ENCODE measurements around the gene SEMA3G.

SEMA3G gene

DNA sequence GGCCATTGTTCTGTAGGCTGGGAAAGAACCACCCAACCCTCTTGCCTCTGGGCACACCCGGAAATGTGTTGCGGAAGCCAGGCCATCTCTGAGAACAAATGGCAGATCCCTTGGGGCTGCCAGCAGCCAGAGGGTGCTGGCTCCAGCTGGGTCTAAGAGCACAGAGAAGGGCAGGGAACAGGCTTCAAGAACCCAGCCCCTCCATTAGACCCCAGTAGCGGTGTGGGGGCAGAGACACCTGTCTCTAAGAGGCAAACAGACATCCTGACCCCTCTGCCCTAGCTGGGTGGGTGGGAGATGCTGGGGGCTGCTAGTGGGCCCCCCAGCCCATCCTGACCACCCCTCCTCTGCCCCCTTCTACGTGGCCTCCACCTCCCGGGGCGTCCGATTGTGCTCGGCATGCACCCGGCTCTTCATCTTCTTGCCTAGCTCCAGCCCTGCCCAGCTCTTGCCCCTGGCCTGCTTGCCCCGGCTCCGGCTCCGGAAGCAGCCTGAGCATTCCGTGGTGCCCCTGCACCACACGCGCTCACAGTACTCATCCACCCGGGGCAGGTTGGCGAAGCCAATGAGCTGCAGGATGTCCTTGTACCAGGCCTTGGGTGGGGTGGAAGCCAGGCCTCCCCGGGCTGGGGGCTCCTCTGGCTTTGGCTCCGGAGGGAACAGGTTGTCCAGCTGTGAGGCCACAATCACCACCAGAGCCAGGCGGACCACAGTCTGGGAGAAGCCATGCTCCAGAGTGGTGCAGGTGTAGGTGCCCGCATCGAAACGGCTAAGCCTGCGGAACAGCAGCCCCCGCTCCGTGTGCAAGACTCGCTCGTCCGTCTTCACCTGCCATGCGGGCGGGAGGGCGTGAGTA is 9.4 kb downstream of the SEMA3G start:
- in situ Hi-C loops (cut with HindIII; ENCODE audit: low sequenced_read_pairs), result no loop called here
- DNase-seq (ENCODE audit: low read depth), result no peak
- no peak overlapping the region for H3K4me3 ChIP-seq (ENCODE audit: low read depth, low read length)
- TF ChIP-seq, protein P1, sequence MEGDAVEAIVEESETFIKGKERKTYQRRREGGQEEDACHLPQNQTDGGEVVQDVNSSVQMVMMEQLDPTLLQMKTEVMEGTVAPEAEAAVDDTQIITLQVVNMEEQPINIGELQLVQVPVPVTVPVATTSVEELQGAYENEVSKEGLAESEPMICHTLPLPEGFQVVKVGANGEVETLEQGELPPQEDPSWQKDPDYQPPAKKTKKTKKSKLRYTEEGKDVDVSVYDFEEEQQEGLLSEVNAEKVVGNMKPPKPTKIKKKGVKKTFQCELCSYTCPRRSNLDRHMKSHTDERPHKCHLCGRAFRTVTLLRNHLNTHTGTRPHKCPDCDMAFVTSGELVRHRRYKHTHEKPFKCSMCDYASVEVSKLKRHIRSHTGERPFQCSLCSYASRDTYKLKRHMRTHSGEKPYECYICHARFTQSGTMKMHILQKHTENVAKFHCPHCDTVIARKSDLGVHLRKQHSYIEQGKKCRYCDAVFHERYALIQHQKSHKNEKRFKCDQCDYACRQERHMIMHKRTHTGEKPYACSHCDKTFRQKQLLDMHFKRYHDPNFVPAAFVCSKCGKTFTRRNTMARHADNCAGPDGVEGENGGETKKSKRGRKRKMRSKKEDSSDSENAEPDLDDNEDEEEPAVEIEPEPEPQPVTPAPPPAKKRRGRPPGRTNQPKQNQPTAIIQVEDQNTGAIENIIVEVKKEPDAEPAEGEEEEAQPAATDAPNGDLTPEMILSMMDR (IDR thresholded peaks at IDR 0.05; ENCODE audit: low read depth, low read length, missing control alignments), result no peak

DNA sequence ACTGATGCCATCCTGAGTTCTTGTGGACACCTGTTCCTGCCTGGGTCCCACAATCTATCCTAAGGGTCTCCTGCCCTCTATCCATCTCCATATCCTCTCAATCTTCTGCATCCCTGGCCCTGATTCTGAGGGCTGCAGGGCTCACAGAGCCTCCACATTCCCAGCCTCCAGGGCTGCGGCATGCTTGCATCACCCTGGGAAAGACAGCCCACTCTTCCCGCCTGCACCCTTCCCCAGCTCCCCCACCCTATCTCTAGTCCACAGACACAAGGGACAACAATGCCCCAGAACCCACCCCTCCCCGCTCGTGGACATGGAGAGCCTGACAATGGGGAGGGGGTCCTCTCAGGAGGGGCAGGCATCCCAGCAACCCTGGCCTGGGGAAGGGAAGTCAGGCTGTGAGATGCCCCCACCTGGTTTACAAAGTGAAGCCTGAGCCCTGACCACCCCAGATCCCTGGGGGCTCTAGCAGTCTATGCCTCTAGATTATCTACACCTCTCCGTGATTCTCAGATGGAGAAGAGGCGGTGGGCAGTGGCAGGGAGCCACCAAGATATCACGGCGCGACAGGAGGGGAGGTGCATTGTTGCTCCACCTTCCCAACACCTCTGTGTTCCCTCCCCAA is 10.3 kb downstream of the SEMA3G start:
- TF ChIP-seq, protein P1 (IDR thresholded peaks at IDR 0.05; ENCODE audit: low read depth, low read length, missing control alignments), result no peak
- no peak for DNase-seq (ENCODE audit: low read depth)
- in situ Hi-C loops (cut with HindIII; ENCODE audit: low sequenced_read_pairs), result no loop called here
- no peak overlapping the region for H3K4me3 ChIP-seq (ENCODE audit: low read depth, low read length)

DNA sequence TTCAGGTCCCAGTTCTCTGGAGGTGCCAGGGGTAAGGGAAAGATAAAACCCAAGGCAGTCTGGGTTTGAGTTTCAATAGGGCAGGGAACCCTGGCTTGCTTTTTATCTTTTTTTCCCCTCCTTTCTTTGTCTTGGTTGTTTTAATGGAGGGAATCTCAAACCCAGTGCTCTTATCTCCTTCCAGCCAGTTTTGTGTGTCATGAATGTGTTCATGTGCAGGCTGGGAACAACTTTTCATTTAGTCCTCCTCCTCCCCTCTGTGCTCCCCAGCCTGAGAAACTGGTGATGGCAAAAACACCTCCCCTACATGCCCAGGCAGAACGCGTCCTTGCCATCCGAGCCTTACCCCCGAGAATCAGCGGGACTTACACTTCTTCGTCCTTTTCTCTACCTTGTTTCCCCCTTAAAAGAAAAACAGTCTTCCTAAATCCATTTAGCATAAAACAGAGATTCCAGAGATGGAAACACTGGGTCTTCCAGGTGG is 10.9 kb downstream of the SEMA3G start:
- TF ChIP-seq, protein P1 (IDR thresholded peaks at IDR 0.05; ENCODE audit: low read depth, low read length, missing control alignments), result no peak
- in situ Hi-C loops (cut with HindIII; ENCODE audit: low sequenced_read_pairs), result no loop called here
- no peak for DNase-seq (ENCODE audit: low read depth)
- no peak overlapping the region for H3K4me3 ChIP-seq (ENCODE audit: low read depth, low read length)

DNA sequence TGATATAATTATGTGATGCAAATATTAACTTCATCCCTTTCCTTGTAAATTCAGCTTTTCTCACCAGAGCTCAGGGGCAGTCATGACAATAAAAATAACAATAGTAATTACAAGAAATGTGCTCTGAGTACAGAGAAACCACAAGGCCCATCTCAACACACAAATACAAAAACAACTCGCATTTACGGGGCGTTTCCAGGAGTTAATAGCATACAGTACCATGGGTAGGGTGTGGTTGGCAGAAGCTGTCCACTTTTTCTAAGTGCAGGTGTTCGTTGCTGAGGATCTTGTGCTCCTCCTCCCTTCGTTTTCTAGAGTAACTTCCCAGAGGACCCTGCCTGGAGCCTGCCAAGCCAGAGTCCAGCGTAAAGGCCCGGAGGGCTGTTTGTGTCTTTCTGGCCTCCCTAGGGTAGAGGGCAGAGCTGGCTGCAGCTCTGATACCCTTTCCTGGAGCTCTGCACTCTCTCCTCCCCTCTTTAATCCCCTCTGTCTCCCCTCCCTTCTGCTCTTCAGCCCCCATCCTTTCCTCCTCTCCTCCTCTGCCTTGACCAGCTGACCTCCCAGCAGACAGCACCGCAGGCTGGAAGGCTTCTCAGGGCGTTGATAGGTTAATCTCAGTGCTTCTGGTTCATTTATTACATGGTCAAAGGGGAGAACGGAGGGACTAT is 11.4 kb downstream of the SEMA3G start:
- no peak for DNase-seq (ENCODE audit: low read depth)
- H3K4me3 ChIP-seq (ENCODE audit: low read depth, low read length), result no peak overlapping the region
- in situ Hi-C loops (cut with HindIII; ENCODE audit: low sequenced_read_pairs), result no loop called here
- TF ChIP-seq, protein P1 (IDR thresholded peaks at IDR 0.05; ENCODE audit: low read depth, low read length, missing control alignments), result no peak

DNA sequence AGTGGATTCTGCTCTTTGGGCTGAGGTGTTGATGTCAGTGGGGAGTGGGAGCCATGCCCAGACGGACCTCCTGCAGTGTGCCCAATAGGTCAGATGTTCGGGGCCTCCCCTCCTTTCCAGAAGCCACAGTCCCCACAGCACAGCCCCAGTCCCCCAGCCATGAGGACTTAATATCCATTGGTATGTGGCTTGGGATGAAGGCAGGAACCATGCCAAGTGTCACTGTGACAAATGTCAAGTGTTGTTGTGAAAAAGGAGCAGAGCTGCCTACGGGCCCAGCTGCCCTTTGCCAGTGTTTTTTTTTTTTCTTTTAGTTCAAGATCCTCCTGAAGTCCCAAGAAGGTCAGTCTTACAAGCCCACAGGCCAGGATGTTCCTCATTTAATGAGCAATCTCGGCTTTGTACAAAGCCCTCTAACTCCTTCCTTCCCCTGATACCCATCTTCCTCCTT is 12.2 kb downstream of the SEMA3G start:
- TF ChIP-seq, protein P1 (IDR thresholded peaks at IDR 0.05; ENCODE audit: low read depth, low read length, missing control alignments), result no peak
- no peak for DNase-seq (ENCODE audit: low read depth)
- in situ Hi-C loops (cut with HindIII; ENCODE audit: low sequenced_read_pairs), result no loop called here
- no peak overlapping the region for H3K4me3 ChIP-seq (ENCODE audit: low read depth, low read length)

DNA sequence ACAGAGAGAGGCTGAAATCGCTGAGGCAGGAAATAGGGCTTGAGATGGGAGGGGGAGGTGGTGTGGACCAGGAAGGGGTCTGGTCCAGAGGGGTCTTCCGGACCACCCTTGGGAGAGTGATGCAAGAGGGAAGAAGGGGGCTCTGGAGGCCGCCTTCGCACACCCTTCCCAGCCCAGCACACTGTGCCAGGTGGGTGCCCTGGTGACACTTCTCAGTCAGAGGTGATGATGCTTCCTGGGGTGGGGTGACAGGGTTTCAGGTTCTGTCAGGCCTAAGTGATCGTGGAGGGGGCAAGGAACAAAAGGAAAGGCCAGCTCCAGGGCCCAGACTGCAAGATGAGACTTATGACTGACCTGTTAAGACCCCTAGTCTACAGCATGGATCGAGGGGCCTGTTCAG is 12.7 kb downstream of the SEMA3G start:
- in situ Hi-C loops (cut with HindIII; ENCODE audit: low sequenced_read_pairs), result no loop called here
- TF ChIP-seq, protein P1 (IDR thresholded peaks at IDR 0.05; ENCODE audit: low read depth, low read length, missing control alignments), result no peak
- no peak for DNase-seq (ENCODE audit: low read depth)

More for the DNA sequence above, 12.7 kb downstream of the SEMA3G start:
- H3K4me3 ChIP-seq (ENCODE audit: low read depth, low read length), result no peak overlapping the region

All from astrocyte of the cerebellum (primary cell).